Pericardium fibroblast (primary cell): ENCODE data around the gene TRAF3. TPM values are rescaled to one million over a fixed set of nuclear protein-coding genes. Genes with fewer than 3 reads are reported as not detected.

Source experiments
- total RNA-seq: library from RNA; depleted of rRNA; stranded (reverse); fragments of >200 nt; gene quantifications from 2 replicates; pipeline ENCODE4 v1.2.3, GENCODE V29; 2015

The TRAF3 gene, protein sequence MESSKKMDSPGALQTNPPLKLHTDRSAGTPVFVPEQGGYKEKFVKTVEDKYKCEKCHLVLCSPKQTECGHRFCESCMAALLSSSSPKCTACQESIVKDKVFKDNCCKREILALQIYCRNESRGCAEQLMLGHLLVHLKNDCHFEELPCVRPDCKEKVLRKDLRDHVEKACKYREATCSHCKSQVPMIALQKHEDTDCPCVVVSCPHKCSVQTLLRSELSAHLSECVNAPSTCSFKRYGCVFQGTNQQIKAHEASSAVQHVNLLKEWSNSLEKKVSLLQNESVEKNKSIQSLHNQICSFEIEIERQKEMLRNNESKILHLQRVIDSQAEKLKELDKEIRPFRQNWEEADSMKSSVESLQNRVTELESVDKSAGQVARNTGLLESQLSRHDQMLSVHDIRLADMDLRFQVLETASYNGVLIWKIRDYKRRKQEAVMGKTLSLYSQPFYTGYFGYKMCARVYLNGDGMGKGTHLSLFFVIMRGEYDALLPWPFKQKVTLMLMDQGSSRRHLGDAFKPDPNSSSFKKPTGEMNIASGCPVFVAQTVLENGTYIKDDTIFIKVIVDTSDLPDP
- total RNA-seq, result 10.0 and 15.2 TPM in 2 replicates

DNA sequence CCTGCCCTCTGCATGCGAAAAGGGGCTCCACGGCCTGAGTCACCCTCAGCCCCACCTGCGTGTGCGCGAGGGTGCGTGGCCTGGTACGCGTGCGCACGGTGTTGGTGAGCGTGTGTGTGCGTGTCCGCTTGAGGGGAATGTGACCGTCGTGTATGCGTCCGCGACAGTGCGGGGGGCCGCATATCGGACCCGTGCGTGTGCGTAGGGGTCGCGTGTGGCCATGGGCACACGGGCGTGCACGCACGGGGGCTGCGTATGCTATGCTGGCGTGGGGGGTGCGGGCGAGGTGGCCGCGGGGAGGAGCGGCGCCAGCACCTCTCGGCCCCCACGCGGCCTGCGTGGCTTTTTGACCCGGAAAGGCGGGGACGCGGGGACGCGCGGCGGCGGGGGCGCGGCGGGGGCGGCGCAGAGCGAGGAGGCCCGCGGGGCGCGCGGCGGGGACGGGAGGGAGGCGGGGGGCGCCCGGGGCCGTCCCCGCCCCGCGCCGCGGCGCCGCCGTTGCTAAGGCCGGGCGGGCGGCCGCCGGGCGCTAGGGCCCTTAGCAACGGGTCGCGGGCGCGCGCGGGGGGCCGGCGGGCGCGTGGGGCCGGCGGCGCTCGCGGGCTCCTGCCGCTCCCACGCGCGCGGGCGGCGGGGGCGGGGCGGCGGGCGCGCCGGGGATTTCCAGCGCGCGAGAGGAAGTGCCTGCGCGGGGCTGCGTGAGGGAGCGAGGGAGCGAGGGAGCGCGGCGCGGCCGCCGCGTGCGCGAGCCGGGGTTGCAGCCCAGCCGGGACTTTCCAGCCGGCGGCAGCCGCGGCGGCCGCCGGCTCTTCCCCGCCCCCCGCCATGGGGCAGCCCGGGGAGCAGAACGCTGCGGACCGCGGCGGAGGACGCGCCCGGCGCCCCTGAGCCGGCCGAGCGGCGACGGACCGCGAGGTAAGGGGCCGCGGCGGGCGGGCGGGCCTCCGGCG, at the start of gene TRAF3:
Gene TRAF3 (plus strand): TSS at position 689 of the 950 bp plus-strand sequence. CDS start 92,753 bp downstream, outside the sequence.

DNA sequence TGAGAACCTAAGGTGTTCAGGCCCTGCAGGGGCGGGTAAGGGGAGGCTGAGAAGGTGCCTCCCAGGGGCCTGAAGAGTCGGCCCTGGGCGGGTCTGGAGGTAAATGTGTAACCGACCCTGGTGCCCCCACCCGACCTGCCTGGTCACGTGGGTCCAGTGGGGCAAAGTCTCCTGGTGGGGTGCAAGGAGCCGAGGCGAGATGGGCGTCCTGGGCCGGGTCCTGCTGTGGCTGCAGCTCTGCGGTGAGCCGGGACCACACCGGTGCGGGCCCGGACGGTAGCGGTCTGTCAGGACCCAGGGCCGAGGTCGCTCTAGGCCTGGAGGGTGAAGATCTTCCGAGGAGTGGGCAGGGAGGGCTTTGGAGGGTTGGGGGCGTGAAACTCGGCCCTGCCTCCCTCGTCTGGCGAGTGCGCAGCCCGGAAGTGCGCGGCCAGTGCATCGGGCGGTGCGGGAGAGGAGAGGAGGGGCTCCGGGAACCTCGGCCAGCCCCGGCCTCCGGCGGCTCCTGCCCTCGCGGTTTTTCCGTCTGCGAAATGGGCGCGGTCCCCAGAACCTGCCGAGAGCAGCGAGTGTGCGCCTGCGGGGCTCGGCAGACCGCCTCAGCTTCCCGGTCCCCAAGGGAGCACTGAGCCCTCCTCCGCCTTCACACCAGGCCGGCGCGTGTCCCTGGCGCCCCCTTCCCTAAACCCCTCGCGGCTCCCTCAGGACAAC, 145.4 kb downstream of the TRAF3 start, which contains the start of gene AMN:
Gene AMN (plus strand): TSS at position 174 of the 711 bp plus-strand sequence. CDS start 26 bp downstream, at position 200.

Other genes with a start within 250 kb of the TRAF3 start
- 10.3 and 12.3 TPM in 2 replicates for gene RCOR1, start 184.8 kb upstream of the TRAF3 start, total RNA-seq
- gene AMN, start 145.2 kb downstream of the TRAF3 start, total RNA-seq, result 0.17 and 12.4 TPM in 2 replicates